Activated CD4-positive, alpha-beta T cell treated with anti-CD3 and anti-CD28 coated beads, Interleukin-2, Interleukin-4, amounts not matched to agents 100 ng/mL and 50 ng/mL, durations not matched to agents 16 hours and 8 hours (primary cell): ENCODE measurements around the gene CYP3A4.
"Not testable (repeated sequence)": the region's sequence is repeated elsewhere in the genome, so short reads cannot be mapped to it uniquely, and the experiment has no call there.

Experiments used
- DNase-seq: peaks from one replicate; pipeline ENCODE4 v3.0.0-alpha.2; 2020; ENCODE audit warnings: low spot score

The CYP3A4 gene

DNA sequence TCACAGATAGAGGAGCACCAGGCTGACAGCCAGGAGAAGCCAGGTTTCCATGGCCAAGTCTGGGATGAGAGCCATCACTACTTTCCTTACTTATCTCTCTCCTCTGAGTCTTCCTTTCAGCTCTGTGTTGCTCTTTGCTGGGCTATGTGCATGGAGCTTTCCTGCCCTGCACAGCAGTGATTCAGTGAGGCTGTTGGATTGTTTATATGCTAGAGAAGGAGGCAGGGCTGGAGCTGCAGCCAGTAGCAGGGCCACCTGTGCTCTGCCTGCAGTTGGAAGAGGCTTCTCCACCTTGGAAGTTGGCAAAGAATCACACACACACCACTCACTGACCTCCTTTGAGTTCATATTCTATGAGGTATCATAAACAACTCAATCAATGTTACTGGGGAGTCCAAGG, at the start of gene CYP3A4:
Gene CYP3A4, minus strand, starts transcription at position 178 of the 400 bp plus-strand sequence. Its CDS starts 103 bp downstream, at position 75.
- DNase-seq = no peak

- DNase-seq = no peak
Observed at GRCh38 chr7:99833289-99833877, 49.4 kb upstream of the CYP3A4 start.

DNA sequence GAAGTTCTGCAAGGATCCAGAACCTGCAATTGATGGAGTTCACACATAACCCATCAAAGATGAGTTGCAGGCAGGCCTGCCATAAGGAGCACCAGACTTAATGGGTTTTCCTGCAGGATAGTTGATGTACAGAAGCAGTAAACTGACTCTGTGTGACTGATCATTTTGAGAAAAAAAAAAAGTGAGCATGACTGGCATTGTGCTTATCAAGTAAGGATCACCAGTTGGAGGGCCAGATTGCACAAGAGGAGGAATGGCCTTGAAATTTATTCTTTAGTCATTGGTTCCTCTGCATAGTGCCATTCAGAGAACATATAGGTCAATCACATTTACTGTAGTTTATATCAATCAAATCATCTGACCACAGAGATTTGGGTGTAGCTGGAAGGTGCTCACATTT, 47.6 kb upstream of the CYP3A4 start:
- no peak for DNase-seq

- DNase-seq = no peak
Observed at GRCh38 chr7:99829524-99830160, 45.7 kb upstream of the CYP3A4 start.

DNA sequence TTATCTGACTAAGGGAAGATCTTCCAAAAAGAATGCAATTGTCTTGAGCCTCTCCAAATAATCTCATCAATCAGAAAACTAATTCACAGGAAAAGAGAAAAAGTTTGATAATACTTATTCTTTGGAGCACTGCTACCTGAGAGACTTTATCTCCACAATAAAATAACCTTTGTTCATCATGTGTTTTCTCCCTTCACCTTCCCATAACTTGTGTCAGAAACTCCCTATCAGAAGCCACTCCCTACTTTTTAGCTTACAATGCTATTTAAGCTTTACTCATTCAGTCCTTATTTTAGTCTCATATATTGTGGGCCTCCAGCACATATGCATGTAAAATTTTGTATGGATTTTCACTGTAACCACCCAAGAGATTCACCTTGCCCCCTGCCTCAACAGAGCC, 44.8 kb upstream of the CYP3A4 start:
- DNase-seq = no peak

- no peak for DNase-seq
Observed at GRCh38 chr7:99827040-99827778, 43.2 kb upstream of the CYP3A4 start.

- DNase-seq = no peak
Observed at GRCh38 chr7:99825873-99826272, 41.9 kb upstream of the CYP3A4 start.

DNA sequence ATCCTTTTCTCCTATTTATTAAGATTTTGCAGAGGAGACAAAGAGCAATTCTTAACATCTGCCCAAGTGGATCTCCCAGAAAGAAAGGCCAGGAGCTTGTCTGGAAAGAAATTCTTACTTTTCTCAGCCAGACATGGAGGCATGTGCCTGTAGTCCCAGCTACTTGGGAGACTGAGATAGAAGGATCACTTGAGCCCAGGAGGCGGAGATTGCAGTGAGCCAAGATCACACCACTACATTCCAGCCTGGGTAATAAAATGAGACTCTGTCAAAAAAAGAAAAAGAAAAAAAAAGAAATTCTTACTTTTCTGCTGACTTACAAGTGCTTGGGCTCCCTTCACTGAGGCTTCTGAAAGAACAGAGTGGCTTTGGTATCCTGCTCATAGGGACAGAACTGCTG, 41.5 kb upstream of the CYP3A4 start:
- no peak for DNase-seq

DNA sequence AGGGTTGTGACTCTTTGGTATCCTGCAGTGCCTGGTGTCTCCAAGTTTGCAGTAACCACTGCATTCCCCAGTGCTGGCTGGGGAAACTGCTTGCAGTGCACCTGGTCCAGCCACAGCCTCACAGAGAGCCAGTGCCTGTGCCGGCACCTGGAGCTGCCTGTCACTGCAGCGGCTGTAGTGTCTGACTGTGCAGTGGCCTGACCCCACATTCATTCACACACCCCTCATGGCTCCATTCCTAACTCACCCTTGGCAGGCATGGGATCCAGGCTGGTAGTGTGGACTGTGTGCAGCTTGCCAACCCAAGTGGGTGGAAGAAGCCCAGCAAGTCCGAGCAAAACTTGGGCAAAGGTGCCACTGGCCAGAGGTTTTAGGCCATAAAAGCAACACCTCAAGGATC, 40.1 kb upstream of the CYP3A4 start:
- no peak for DNase-seq

DNA sequence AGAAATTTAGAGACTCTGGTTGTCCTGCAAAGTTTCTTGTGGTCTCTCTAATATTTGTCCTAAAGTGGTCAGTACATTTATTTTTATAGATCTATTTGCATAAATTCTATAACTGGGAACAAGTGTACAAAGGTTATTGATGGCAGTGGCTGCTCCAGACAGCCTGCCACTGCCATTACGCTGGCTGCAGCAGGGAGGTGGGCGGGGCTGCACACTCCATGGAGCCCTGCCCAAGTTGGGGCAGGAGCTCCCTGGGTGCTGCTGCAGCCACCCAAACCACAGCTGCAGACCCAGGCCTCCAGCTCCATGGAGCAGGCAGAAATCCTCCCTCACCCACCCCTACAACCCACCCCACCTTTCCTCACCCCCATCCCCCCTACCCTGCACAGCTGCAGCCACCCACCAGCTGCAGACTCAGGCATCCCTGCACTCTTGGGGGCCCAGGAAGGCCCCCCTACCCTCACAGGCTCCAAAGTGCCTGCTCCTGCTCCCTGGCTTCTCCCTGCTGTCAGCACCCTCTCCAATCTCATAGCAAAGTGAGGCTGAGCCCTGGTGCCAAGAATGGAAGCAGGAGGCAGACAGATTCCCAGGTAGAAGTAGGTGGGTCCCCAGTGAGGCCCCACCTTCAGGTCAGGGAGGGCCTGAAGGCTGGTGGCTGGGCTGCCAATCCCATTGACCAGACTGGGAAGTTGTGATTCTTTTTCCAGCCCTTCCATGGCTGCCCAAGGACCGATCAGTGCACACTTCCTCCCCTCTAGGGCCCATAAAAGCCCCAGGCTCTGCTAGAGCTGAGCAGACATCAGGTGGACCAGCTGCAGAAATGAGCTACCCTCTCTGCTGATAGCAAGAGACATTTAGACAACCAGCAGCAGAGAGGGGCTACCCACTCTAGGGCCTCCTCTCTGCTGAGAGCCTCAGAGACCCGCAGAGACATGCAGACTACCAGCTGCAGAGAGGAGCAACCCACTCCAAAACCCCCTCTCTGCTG, 39.0 kb upstream of the CYP3A4 start:
- DNase-seq = no peak

DNA sequence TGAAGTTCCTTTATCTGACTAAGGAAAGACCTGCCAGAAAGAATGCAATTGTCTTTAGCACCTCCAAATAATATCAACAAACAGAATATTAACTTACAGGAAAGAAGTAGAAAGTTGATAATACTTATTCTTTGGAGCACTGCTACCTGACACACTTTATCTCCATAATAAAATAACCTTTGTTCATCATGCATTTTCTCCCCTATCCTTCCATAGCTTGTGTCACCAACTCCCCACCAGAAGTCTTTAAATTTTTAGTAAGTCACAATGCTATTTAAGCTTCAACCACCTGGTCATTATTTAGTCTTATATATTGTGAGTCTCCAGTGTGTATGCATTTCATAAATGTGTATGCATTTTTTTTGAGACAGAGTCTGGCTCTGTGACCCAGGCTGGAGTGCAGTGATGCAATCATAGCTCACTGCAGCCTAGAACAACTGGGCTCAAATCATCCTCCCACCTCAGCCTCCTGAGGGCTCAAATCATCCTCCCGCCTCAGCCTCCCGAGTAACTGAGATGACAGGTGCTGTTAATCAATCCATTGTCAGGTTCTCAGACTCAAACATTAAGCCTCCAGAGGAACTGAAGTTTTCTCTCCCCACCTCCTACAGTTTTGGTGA, 36.5 kb upstream of the CYP3A4 start:
- no peak for DNase-seq

- DNase-seq = no peak
Observed at GRCh38 chr7:99808766-99809165, 24.8 kb upstream of the CYP3A4 start.

- no peak for DNase-seq
Observed at GRCh38 chr7:99806839-99807478, 23.0 kb upstream of the CYP3A4 start.

DNA sequence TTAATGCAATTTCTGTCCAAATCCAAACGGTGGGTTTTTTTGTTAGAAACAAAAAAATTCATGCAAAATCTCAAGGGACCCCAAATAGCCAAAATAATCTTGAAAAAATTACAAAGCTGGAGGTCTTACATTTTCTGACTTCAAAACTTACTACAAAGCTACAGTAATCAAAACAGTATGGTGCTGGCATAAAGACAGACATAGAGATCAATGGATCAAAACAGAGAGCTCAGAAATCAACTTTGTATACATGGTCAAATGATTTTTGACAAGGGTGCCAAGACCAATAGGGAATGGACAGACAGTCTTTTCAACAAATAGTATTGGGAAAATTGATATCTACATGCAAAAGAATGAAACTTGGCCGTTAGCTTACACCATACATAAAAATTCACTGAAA, 21.7 kb upstream of the CYP3A4 start:
- no peak for DNase-seq

GRCh38 chr7:99803118-99803517, 19.1 kb upstream of the CYP3A4 start:
- DNase-seq = not testable (repeated sequence)

DNA sequence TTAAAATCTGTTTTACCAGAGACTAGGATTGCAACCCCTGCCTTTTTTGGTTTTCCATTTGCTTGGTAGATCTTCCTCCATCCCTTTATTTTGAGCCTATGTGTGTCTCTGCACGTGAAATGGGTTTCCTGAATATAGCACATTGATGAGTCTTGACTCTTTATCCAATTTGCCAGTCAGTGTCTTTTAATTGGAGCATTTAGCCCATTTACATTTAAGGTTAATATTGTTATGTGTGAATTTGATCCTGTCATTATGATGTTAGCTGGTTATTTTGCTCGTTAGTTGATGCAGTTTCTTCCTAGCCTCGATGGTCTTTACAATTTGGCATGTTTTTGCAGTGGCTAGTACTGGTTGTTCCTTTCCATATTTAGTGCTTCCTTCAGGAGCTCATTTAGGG, 17.4 kb upstream of the CYP3A4 start:
- DNase-seq = not testable (repeated sequence)

GRCh38 chr7:99798972-99799371, 15.0 kb upstream of the CYP3A4 start:
- no peak for DNase-seq

DNA sequence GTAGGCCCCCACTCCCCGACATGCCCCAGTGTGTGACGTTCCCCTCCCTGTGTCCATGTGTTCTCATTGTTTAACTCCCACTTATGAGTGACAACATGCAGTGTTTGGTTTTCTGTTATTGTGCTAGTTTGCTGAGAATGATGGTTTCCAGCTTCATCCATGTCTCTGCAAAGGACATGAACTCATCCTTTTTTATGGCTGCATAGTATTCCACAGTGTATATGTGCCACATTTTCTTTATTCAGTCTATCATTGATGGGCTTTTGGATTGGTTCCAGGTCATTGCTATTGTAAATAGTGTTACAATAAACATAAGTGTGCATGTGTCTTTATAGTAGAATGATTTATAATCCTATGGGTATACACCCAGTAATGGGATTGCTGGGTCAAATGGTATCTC, 11.9 kb upstream of the CYP3A4 start:
- not testable (repeated sequence) for DNase-seq

- DNase-seq = no peak
Observed at GRCh38 chr7:99794585-99795502, 10.9 kb upstream of the CYP3A4 start.

DNA sequence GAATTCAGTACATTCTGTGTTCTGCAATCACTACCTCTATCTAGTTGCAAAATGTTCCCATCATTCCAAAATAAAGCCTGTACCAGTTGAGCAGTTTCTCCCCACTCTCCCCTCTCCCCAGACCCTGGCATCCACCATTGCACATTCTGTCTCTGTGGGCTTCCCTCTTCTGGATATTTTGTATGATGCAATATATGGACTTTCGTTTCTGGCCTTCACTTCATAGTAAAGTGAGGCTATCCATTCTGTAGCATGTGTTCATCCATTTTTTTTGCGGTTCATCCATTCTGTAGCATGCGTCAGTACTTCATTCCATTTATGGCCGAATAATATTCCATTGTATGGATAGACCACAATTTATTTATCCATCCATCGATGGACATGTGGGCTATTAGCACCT, 9.5 kb upstream of the CYP3A4 start:
- DNase-seq = no peak
